Upper lobe of right lung (tissue), 1 donor: Measurements from ENCODE around the gene MX1. TPM values are rescaled to one million over a fixed set of nuclear protein-coding genes. Genes with fewer than 3 reads are reported as not detected.

Source experiments
- ATAC-seq: fragments of 200-7000 bp; cut with Tn5 transposase; one replicate; pipeline ENCODE4 v1.9.1; 2020; ENCODE audit warnings: mild to moderate bottlenecking, moderate library complexity
- DNase-seq: peaks from one replicate; pipeline ENCODE4 v3.0.0-alpha.2; 2020
- H3K27ac ChIP-seq: fragments of 200-600 bp; one replicate; pipeline ENCODE4 v1.8.0; 2022
- H3K27me3 ChIP-seq: fragments of 200-600 bp; one replicate; pipeline ENCODE4 v1.8.0; 2022; ENCODE audit warnings: mild to moderate bottlenecking
- H3K36me3 ChIP-seq: fragments of 200-600 bp; one replicate; pipeline ENCODE4 v1.8.0; 2022
- H3K4me1 ChIP-seq: fragments of 200-600 bp; one replicate; pipeline ENCODE4 v1.8.0; 2022
- H3K4me3 ChIP-seq: fragments of 200-600 bp; one replicate; pipeline ENCODE4 v1.8.0; 2022; ENCODE audit warnings: mild to moderate bottlenecking
- H3K9me3 ChIP-seq: fragments of 200-600 bp; one replicate; pipeline ENCODE4 v1.8.0; 2022
- CTCF ChIP-seq: fragments of 200-600 bp; IDR thresholded peaks from one replicate; pipeline ENCODE4 v1.8.0; 2022; ENCODE audit warnings: antibody characterized with exemption
- intact Hi-C: fragments of 100-400 bp; cut with DNase I; formaldehyde crosslinking; loops from one replicate; pipeline ENCODE4 v1.11.0; 2022
- total RNA-seq: library from RNA; stranded (reverse); fragmentation: NEBNext Ultra II Directional; extraction: Animal tissue kit (Norgen Biotek cat#: 25700); gene quantifications from one replicate; pipeline ENCODE4 v1.2.1, GENCODE V29; 2021
- donor health status: DM: no; HTN: yes; CAD: no; lungs with severe emphysema.

The MX1 gene
- total RNA-seq, 1 donor from 2014 or later, result 142 TPM

DNA sequence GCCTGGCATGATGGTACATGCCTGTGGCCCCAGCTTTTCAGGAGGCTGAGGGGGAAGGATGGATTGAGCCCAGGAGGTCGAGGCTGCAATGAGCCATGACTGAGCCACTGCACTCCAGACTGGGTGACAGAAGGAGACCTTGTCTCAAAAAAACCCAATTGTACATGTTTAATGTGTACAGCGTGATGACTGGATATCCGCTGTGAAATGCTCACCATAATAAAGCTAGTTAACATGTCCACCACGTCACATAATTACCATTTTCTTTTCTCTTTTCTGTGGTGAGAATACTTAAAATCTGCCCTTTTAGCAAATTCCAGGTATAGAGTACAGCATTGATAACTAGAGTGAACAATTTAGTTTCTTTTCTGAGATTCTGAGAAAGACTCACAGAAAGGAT is 57.9 kb downstream of the MX1 start:
- no peaks in the 10 kb centered on the region for H3K9me3 ChIP-seq
- no peaks in the 10 kb centered on the region for H3K27me3 ChIP-seq
- ATAC-seq (no peak), DNase-seq (no peak)
- intact Hi-C loops, result no loop called here
- no peak for TF ChIP-seq CTCF
- H3K4me1 ChIP-seq, result peaks cover 19% of the 10 kb centered on the region
- no peaks in the 10 kb centered on the region for H3K36me3 ChIP-seq
- no peak overlapping the region for H3K4me3 ChIP-seq
- H3K27ac ChIP-seq, result no peak overlapping the region

DNA sequence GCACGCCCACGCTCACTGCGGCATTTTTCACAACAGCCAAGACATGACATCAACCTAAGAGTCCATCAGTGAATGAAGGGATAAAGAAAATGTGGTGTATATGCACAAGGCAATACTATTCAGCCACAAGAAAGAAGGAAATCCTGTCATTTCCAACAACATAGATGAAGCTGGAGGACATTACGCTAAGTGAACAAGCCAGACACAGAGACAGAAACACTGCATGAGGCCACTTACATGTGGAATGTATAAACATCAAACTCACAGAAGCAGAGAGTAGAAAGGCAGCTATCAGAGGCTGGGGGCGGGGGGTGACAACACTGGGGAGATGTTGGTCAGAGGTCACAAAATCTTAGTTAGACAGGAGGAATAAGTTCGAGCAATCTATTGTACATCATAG is 61.0 kb downstream of the MX1 start:
- no peak for TF ChIP-seq CTCF
- Histone ChIP-seq H3K27me3 (no peaks in the 10 kb centered on the region), H3K36me3 (no peaks in the 10 kb centered on the region), H3K4me1 (peaks cover 4% of the 10 kb centered on the region), H3K27ac (no peak overlapping the region), H3K9me3 (no peaks in the 10 kb centered on the region), H3K4me3 (no peak overlapping the region)
- DNase-seq (no peak), ATAC-seq (no peak)
- intact Hi-C loops, result no loop called here

DNA sequence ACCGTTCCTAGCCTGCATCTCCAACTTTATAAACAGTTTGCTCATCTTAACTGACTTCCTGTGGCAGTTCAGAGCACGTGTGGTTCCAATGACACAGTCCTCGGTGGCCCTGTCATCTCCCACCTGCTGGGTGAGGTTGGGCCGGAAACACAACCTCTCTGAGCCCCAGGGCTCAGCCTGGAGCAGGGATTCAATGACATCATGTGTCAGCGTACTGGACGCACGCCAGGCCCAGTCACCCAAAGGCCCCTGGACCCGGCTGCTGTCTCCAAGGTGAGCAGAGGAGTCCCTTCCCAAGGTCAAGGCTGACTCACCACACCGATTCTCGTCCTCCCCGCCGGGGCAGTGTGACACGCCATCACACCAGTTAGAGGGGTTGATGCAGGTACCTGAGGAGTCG is 62.0 kb downstream of the MX1 start:
- ATAC-seq (no peak), DNase-seq (no peak)
- no peak overlapping the region for H3K27ac ChIP-seq
- no peak for TF ChIP-seq CTCF
- peaks cover 4% of the 10 kb centered on the region for H3K27me3 ChIP-seq
- no peak overlapping the region for H3K4me3 ChIP-seq
- H3K36me3 ChIP-seq, result no peaks in the 10 kb centered on the region
- peaks cover 4% of the 10 kb centered on the region for H3K4me1 ChIP-seq
- intact Hi-C loops, result no loop called here
- no peaks in the 10 kb centered on the region for H3K9me3 ChIP-seq

- ATAC-seq (no peak), DNase-seq (peak; percentile 28)
- TF ChIP-seq CTCF, result no peak
- peaks cover 4% of the 10 kb centered on the region for H3K27me3 ChIP-seq
- H3K27ac ChIP-seq, result no peak overlapping the region
- no peaks in the 10 kb centered on the region for H3K9me3 ChIP-seq
- intact Hi-C loops, result no loop called here
- no peak overlapping the region for H3K4me3 ChIP-seq
- H3K36me3 ChIP-seq, result no peaks in the 10 kb centered on the region
- peaks cover 4% of the 10 kb centered on the region for H3K4me1 ChIP-seq
Observed at GRCh38 chr21:41489329-41489728, 63.3 kb downstream of the MX1 start.

DNA sequence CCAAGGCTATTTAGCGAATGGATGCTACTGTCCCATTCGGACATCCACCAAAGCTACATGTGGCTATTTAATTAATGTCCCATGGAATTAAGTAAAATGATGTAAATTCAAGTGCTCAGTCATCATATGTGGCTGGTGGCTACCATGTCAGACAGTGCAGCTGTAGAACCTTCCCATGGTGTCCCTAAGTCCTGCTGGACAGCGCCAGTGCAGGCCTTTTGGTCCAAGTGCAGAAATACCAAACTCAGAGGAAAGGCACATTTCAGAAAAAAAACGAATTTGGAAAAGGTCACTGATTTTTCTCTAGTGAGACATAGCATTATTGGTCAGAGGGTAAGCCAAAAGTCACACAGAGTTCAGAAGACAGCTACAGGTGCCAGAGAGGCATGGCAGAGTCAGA is 64.3 kb downstream of the MX1 start:
- H3K9me3 ChIP-seq, result no peaks in the 10 kb centered on the region
- no peak overlapping the region for H3K4me3 ChIP-seq
- H3K36me3 ChIP-seq, result no peaks in the 10 kb centered on the region
- H3K27ac ChIP-seq, result no peak overlapping the region
- ATAC-seq (no peak), DNase-seq (peak; percentile 23)
- no peak for TF ChIP-seq CTCF
- H3K4me1 ChIP-seq, result peaks cover 4% of the 10 kb centered on the region
- peaks cover 4% of the 10 kb centered on the region for H3K27me3 ChIP-seq
- intact Hi-C loops, result no loop called here

GRCh38 chr21:41491412-41491811 is 65.4 kb downstream of the MX1 start:
- no peak for TF ChIP-seq CTCF
- H3K4me1 ChIP-seq, result peaks cover 4% of the 10 kb centered on the region
- ATAC-seq (peak; percentile 18), DNase-seq (no peak)
- intact Hi-C loops, result no loop called here
- no peaks in the 10 kb centered on the region for H3K9me3 ChIP-seq
- no peak overlapping the region for H3K4me3 ChIP-seq
- H3K36me3 ChIP-seq, result no peaks in the 10 kb centered on the region
- peaks cover 4% of the 10 kb centered on the region for H3K27me3 ChIP-seq
- no peak overlapping the region for H3K27ac ChIP-seq
